ENCODE data around the gene DPAGT1.

Gene DPAGT1

GRCh38 chr11:119095066-119095880 is 6.4 kb downstream of the DPAGT1 start (continued):
- TF ChIP-seq ZNF37A (tag by site-specific recombination; IDR thresholded peaks at IDR 0.05) (no peak), ZNF16 (tag by site-specific recombination; IDR thresholded peaks at IDR 0.05; ENCODE audit: low read depth) (no peak), GLIS1 (tag by site-specific recombination; IDR thresholded peaks at IDR 0.05) (peak; percentile 42; the same call in 1 of the 2 replicates), ZNF404 (tag by site-specific recombination; IDR thresholded peaks at IDR 0.05) (no peak), ZNF629 (tag by site-specific recombination; IDR thresholded peaks at IDR 0.05) (peak; percentile 43; the same call in 1 of the 2 replicates), ZXDB (tag by site-specific recombination; IDR thresholded peaks at IDR 0.05) (peak; percentile 58; the same call in 1 of the 2 replicates), SCRT1 (tag by site-specific recombination; IDR thresholded peaks at IDR 0.05; ENCODE audit: borderline replicate concordance) (0 out of 2 replicates have a peak, but pooled peaks have one; percentile 40), ZNF324 (tag by site-specific recombination; IDR thresholded peaks at IDR 0.05) (0 out of 2 replicates have a peak, but pooled peaks have one; percentile 36), ZBTB48 (tag by site-specific recombination; IDR thresholded peaks at IDR 0.05) (no peak), INSM2 (tag by site-specific recombination; IDR thresholded peaks at IDR 0.05) (peak; percentile 60), KLF10 (tag by site-specific recombination; IDR thresholded peaks at IDR 0.05) (peak; percentile 71; the same call in 1 of the 2 replicates), ZFP41 (tag by site-specific recombination; IDR thresholded peaks at IDR 0.05; ENCODE audit: borderline replicate concordance) (0 out of 2 replicates have a peak, but pooled peaks have one; percentile 43), ZNF19 (tag by site-specific recombination; IDR thresholded peaks at IDR 0.05; ENCODE audit: low read depth) (no peak), BCL6B (tag by site-specific recombination; IDR thresholded peaks at IDR 0.05) (no peak), ZNF521 (tag by site-specific recombination; IDR thresholded peaks at IDR 0.05) (no peak), KLF17 (tag by site-specific recombination; IDR thresholded peaks at IDR 0.05) (peak; percentile 76), ZNF473 (tag by site-specific recombination; IDR thresholded peaks at IDR 0.05) (no peak), ZSCAN5A (tag by site-specific recombination; IDR thresholded peaks at IDR 0.05) (peak; percentile 80), ZSCAN16 (tag by site-specific recombination; IDR thresholded peaks at IDR 0.05) (no peak), ZNF830 (tag by site-specific recombination; IDR thresholded peaks at IDR 0.05; ENCODE audit: low read depth) (no peak), GLI4 (tag by site-specific recombination; IDR thresholded peaks at IDR 0.05) (peak; percentile 95; the same call in 1 of the 2 replicates), AEBP2 (tag by site-specific recombination; IDR thresholded peaks at IDR 0.05; ENCODE audit: borderline replicate concordance) (peak; percentile 65; the same call in 1 of the 2 replicates), ZNF76 (tag by site-specific recombination; IDR thresholded peaks at IDR 0.05; ENCODE audit: borderline replicate concordance, low read depth) (peak; percentile 43; the same call in 1 of the 2 replicates), ZNF114 (tag by site-specific recombination; IDR thresholded peaks at IDR 0.05) (no peak), SETDB1 (IDR thresholded peaks at IDR 0.05; ENCODE audit: insufficient read length, low read length) (peak; percentile 88), ZNF184 (tag by site-specific recombination; IDR thresholded peaks at IDR 0.05) (0 out of 2 replicates have a peak, but pooled peaks have one; percentile 48), ZNF280D (tag by site-specific recombination; IDR thresholded peaks at IDR 0.05) (no peak), HOXC10 (CRISPR knock-in tag; IDR thresholded peaks at IDR 0.05) (no peak), EGR2 (tag by site-specific recombination; IDR thresholded peaks at IDR 0.05; ENCODE audit: low read depth) (no peak)
